GM18508 (cell line): ENCODE measurements around the gene CYTH2.
"Not testable (repeated sequence)": the region's sequence is repeated elsewhere in the genome, so short reads cannot be mapped to it uniquely, and the experiment has no call there.

Experiments used
- ATAC-seq: cut with Tn5 transposase; IDR thresholded peaks from one replicate; pipeline ENCODE4 v1.9.1; 2021; ENCODE audit warnings: moderate number of reproducible peaks; ENCODE audit not compliant: insufficient read depth, unreplicated experiment

CYTH2 gene

GRCh38 chr19:48476176-48476575, 7.0 kb downstream of the CYTH2 start:
- no peak for ATAC-seq

DNA sequence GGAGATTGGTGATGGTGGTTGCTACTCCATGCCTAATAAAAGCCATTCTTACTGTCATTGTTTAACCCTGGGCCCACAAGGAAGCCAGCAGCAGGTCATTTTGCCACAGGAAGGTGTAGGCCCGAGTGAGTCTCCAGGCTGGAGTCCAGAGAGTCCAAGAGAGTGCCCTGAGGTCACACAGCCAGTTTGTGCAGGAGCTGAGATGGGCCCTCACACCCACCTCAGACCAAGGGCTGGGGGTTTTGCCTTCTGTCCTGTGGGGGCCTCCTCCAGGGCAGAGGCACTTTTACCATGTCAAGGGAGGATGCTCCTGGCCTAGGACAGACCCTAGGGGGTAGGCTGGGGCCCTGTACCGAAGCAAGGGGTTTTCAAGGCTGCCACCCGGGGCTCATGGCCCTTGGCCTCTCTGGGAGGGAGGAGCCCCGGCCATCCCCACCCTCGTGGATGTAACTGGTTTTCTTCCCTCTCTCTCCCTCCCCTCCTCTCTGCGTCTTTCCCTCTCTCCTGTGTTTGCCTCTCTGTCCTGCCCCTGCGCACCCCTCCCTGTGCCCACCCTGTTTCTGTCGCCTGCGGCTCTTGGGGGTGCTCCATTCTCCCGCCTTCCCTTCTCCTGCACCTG, 8.0 kb downstream of the CYTH2 start:
- ATAC-seq: no peak

- ATAC-seq: no peak
Measured at GRCh38 chr19:48477698-48478338, 8.6 kb downstream of the CYTH2 start.

- ATAC-seq: no peak
Measured at GRCh38 chr19:48478339-48479256, 9.4 kb downstream of the CYTH2 start.

GRCh38 chr19:48479686-48480085, 10.5 kb downstream of the CYTH2 start:
- no peak for ATAC-seq

DNA sequence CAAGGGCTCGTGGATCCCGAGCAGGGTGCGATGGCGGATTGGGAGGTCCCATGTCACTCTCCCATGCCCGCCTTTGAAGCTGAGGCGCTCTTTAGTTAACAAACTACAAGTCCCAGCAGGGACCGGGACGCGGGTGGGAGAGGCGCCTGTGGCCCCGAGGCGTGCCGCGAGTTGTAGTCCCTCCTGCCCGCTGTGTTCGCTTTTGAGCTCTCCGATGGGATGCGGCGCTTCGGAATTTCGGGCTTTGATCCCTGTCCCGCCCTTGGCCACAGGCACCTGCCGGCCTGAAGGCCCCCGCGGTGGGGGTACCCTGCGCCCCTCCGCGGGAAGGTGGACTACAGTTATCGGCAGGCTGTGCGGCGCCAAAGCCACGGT, 11.0 kb downstream of the CYTH2 start:
- no peak for ATAC-seq

- ATAC-seq: no peak
Measured at GRCh38 chr19:48480558-48481500, 11.7 kb downstream of the CYTH2 start.

DNA sequence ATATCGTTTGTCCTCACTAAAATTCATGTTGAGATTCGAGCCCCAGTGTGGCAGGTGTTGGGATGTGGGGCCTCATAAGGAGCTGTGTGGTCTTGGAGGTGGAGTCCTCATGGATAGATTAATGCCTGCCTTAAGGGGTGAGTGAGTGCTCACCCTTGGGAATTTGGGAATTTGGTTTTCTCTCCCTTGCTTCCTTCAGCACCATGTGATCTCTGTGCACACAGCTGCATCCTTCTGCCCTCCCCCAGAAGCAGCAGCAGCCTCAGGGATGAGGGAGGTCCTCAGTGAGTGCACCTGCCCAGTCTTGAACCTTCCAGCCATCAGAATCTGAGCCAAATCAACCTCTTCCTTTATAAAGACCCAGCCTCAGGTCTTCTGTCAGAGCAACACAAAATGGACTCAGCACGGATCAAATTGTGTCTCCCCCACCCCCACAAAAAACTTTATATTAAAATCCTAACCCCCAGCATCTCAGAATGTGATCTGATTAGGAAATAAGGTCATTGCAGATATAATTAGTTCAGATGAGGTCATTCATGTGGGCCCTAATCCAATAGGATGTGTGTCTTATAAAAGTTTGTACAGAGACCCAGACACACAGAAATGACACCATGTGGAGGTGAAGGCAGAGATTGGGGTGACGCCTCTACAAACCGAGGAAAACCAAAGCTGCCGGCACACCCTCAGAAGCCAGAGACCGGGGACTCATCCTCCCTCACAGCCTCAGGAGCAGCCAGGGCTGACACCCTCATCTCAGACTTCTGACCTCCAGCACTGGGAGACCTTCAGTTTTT, 12.9 kb downstream of the CYTH2 start:
- no peak for ATAC-seq

DNA sequence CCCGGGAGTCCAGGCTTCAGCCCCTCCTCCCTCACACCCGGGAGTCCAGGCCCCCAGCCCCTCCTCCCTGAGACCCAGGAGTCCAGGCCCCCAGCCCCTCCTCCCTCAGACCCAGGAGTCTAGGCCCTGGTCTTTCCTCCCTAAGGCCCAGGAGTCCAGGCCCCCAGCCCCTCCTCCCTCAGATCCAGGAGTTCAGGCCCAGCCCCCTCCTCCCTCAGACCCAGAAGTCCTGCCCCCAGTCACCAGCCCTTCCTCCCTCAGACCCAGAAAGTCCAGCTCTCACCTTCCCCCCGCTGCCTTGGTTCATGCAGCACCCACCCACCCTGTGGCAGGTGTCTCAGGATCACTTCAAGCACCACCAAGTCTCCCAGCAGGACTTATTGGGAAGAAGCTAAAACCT, 14.1 kb downstream of the CYTH2 start:
- ATAC-seq: no peak

GRCh38 chr19:48484247-48484893, 15.2 kb downstream of the CYTH2 start:
- ATAC-seq: no peak

DNA sequence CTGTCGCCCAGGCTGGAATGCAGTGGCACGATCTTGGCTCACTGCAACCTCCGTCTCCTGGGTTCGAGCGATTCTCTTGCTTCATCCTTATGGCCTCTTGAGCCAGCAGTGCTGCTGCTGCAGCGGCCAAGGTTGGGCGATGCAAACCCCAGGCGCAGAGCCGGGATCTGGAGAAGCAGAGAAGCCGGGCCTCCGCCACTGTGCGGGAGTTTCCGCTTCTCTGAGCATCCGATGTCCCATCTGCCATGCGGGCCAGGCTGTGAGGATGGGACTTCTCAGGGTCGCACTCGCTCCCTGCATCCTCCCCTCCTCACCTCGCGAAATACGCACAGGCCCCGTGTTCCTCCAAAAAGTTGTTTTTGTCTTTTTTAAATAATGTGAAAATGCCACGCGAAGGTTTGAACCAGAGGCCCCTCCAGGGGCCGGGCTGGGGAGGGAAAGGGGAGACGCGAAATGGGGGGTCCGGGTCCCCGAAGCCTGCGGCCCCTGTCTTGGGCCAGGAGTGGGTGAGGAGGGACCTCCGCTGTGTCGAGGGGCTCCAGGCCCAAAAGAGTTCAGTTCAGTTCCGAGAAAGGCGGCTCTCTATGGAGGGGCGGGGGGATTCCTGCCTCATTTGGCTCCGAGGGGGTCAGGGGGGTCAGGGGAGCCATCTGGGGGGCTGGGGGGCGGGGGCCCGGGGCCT, 15.9 kb downstream of the CYTH2 start:
- no peak for ATAC-seq

GRCh38 chr19:48486706-48487105, 17.5 kb downstream of the CYTH2 start:
- ATAC-seq: not testable (repeated sequence)

DNA sequence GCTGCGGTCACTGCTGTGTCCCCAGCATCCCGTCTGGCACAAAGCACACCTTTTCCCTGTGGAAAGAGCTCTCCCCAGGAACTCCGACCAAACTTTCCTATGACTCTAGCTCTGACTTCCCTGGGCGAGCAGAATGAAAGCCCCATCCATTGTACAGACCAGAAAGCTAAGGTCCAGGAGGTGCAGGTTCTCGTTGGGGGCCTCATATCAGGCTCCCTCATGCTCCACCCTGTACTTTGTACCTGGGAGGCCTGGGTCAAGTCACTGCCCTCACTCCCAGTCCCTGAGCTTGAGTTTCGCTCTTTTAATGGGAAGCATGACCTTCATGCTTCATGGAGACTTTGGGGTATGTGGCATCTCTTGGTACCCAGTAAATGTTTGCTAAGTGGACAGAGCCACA, 18.4 kb downstream of the CYTH2 start:
- ATAC-seq: no peak

DNA sequence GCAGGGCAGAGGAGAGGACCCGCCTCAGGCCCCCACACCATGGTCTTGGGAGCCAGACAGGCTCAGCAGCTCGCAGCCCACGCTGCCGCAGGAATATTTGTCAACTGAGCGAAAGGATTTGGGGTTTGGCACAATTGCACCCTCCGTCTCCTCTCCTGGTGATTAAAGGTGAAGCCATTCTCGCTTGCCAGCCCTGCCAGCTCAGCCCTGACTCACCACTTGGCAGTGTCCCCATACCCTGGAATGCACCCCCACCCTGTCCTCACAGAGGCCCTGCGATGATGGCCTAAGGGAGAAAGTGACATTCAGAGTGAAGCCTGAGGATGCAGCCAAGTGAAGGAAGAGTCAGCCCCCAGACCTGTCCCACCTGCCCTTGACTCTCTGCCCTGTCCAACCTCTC, 18.8 kb downstream of the CYTH2 start:
- no peak for ATAC-seq

- not testable (repeated sequence) for ATAC-seq
Measured at GRCh38 chr19:48488478-48488877, 19.3 kb downstream of the CYTH2 start.

- ATAC-seq: no peak
Measured at GRCh38 chr19:48489608-48490216, 20.5 kb downstream of the CYTH2 start.

- ATAC-seq: no peak
Measured at GRCh38 chr19:48490981-48491792, 22.0 kb downstream of the CYTH2 start.
